NT2/D1 (cell line): Measurements from ENCODE around the gene NISCH.
A peak's percentile ranks its signal among the peaks of the same experiment; 100 is the strongest.

Experiments
- DNase-seq: peaks from one replicate; pipeline ENCODE4 v3.0.0-alpha.2; 2011; ENCODE audit warnings: low read depth, low spot score
- H3K27me3 ChIP-seq: 2 replicates; pipeline ENCODE4 v1.6.0; 2011; ENCODE audit warnings: mild to moderate bottlenecking; ENCODE audit not compliant: insufficient read length, insufficient read depth
- H3K36me3 ChIP-seq: 2 replicates; pipeline ENCODE4 v1.6.1; 2011; ENCODE audit warnings: mild to moderate bottlenecking, low read length, mixed read lengths; ENCODE audit not compliant: insufficient read depth, insufficient read length
- H3K4me1 ChIP-seq: 2 replicates; pipeline ENCODE4 v1.5.1; 2011; ENCODE audit not compliant: insufficient read depth, insufficient read length
- H3K4me3 ChIP-seq: 2 replicates; pipeline ENCODE4 v1.5.1; 2011; ENCODE audit warnings: low read depth; ENCODE audit not compliant: insufficient read length
- H3K9ac ChIP-seq: 2 replicates; pipeline ENCODE4 v1.6.0; 2011; ENCODE audit warnings: low read depth; ENCODE audit not compliant: insufficient read length
- H3K9me3 ChIP-seq: 2 replicates; pipeline ENCODE4 v1.5.1; 2011; ENCODE audit warnings: mild to moderate bottlenecking, low read length; ENCODE audit not compliant: insufficient read depth
- SUZ12 ChIP-seq: IDR thresholded peaks from 2 replicates; pipeline ENCODE4 v1.6.1; 2011; ENCODE audit not compliant: insufficient read length, insufficient read depth; ENCODE audit errors: extremely low read depth
- YY1 ChIP-seq: IDR thresholded peaks from 2 replicates; pipeline ENCODE4 v1.6.1; 2011; ENCODE audit not compliant: insufficient read length, insufficient read depth
- ZNF274 ChIP-seq: IDR thresholded peaks from 2 replicates; pipeline ENCODE4 v1.6.1; 2011; ENCODE audit warnings: mild to moderate bottlenecking, low read depth, low read length

Gene NISCH

GRCh38 chr3:52441091-52441771, 14.2 kb upstream of the NISCH start:
- Histone ChIP-seq H3K4me1 (peaks cover 14% of the 10 kb centered on the region), H3K4me3 (no peak overlapping the region)
- no peak for DNase-seq

GRCh38 chr3:52441772-52442332, 13.6 kb upstream of the NISCH start:
- Histone ChIP-seq H3K27me3 (peaks cover 13% of the 10 kb centered on the region), H3K9ac (no peak overlapping the region), H3K36me3 (peaks cover 5% of the 10 kb centered on the region), H3K4me3 (no peak overlapping the region), H3K4me1 (peaks cover 20% of the 10 kb centered on the region), H3K9me3 (no peaks in the 10 kb centered on the region)
- TF ChIP-seq YY1, result no peak
- TF ChIP-seq ZNF274, result no peak
- no peak for TF ChIP-seq SUZ12
- DNase-seq, result no peak

More at GRCh38 chr3:52441091-52441771, 14.2 kb upstream of the NISCH start:
- TF ChIP-seq ZNF274 (no peak), SUZ12 (no peak), YY1 (no peak)
- Histone ChIP-seq H3K9me3 (no peaks in the 10 kb centered on the region), H3K36me3 (peaks cover 5% of the 10 kb centered on the region), H3K9ac (no peak overlapping the region), H3K27me3 (peaks cover 7% of the 10 kb centered on the region)

GRCh38 chr3:52442409-52443267, 12.8 kb upstream of the NISCH start:
- H3K27me3 ChIP-seq, result peaks cover 14% of the 10 kb centered on the region
- peaks cover 20% of the 10 kb centered on the region for H3K4me1 ChIP-seq
- TF ChIP-seq ZNF274 (no peak), SUZ12 (no peak), YY1 (no peak)
- H3K36me3 ChIP-seq, result peaks cover 5% of the 10 kb centered on the region
- H3K9me3 ChIP-seq, result no peaks in the 10 kb centered on the region
- no peak overlapping the region for H3K9ac ChIP-seq
- no peak for DNase-seq
- H3K4me3 ChIP-seq, result no peak overlapping the region

- H3K27me3 ChIP-seq, result peaks cover 14% of the 10 kb centered on the region
Observed at GRCh38 chr3:52443268-52443610, 12.2 kb upstream of the NISCH start.

GRCh38 chr3:52443791-52444687, 11.4 kb upstream of the NISCH start:
- H3K9me3 ChIP-seq, result no peaks in the 10 kb centered on the region
- H3K27me3 ChIP-seq, result peaks cover 14% of the 10 kb centered on the region
- H3K36me3 ChIP-seq, result peaks cover 5% of the 10 kb centered on the region
- peak overlapping the region; percentile 92 for H3K9ac ChIP-seq
- TF ChIP-seq SUZ12 (no peak), YY1 (no peak), ZNF274 (no peak)
- H3K4me3 ChIP-seq, result peak overlapping the region; percentile 53
- H3K4me1 ChIP-seq, result peaks cover 20% of the 10 kb centered on the region
- no peak for DNase-seq

More at GRCh38 chr3:52443268-52443610, 12.2 kb upstream of the NISCH start:
- peaks cover 20% of the 10 kb centered on the region for H3K4me1 ChIP-seq
- no peak overlapping the region for H3K9ac ChIP-seq
- TF ChIP-seq SUZ12 (no peak), YY1 (no peak), ZNF274 (no peak)
- H3K4me3 ChIP-seq, result no peak overlapping the region
- DNase-seq, result no peak
- H3K9me3 ChIP-seq, result no peaks in the 10 kb centered on the region
- peaks cover 5% of the 10 kb centered on the region for H3K36me3 ChIP-seq

GRCh38 chr3:52444860-52445793, 10.3 kb upstream of the NISCH start, which contains the start of gene SEMA3G:
Gene SEMA3G, minus strand, starts transcription at chr3:52445103. Its CDS starts 76 bp downstream, at chr3:52445027.
- peak; percentile 75 for DNase-seq
- TF ChIP-seq YY1, result no peak
- TF ChIP-seq ZNF274, result no peak
- no peak for TF ChIP-seq SUZ12
- Histone ChIP-seq H3K36me3 (peaks cover 5% of the 10 kb centered on the region), H3K9ac (peak within 1 kb of the TSS; percentile 92), H3K4me3 (peak within 1 kb of the TSS; percentile 53), H3K27me3 (peaks cover 14% of the 10 kb centered on the region), H3K9me3 (no peaks in the 10 kb centered on the region), H3K4me1 (peaks cover 26% of the 10 kb centered on the region)
